Measurements from ENCODE around the gene HTRA3.

Gene HTRA3

DNA sequence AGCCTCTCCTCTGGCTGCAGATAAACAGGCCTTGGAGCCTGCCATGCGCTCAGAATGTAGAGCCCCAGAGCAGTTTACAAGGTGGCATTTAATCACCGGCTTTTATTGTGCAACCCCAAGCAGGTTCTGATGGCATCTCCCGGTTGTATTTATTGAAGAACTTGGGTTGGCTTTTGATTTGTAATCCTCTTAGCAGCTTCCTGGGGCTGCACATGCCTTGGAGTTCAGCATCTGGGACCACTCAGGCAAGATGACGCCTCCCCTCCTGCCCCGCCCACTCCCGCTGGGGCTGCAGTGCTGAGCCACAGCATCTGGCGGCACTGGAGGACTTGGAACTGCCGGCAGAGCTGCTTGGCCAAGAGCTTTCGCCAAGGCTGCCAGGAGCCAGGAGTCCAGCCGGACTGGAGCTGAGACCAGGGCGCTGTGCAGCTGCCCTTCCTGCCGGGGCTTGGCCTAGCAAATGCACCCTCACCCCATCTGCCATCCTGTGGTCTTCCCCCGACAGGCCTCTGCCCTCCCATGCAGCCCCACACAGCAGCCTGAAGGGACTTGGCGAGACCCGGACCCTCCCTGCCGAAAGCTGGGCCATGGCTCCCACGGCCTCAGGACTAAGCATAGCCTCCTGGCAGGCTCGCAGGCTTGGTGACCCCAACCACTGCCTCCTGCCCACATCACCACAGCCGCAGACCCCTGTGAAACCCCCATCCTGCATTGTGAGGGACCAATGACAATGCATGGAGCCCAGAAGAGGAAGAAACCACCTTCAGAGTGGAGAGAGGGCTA is 5.4 kb downstream of the HTRA3 start:
- Histone ChIP-seq H3K4me2 (peak overlapping the region; percentile 83 to 100 (median 99)), H3K27ac (peak overlapping the region in 8 of 11 experiments; percentile 3 to 82 (median 74); a peak in 14 of 22 replicates), H3K9ac (peak overlapping the region in 8 of 11 experiments; percentile 39 to 90 (median 82); a peak in 16 of 22 replicates), H4K20me1 (peaks cover 0 to 98% (median 37%) of the 10 kb centered on the region in 11 experiments; a peak in 15 of 22 replicates), H3K4me3 (peak overlapping the region in 6 of 10 experiments; percentile 4 to 89 (median 32); a peak in 7 of 20 replicates), H3K36me3 (peaks cover 0 to 16% (median 0%) of the 10 kb centered on the region in 11 experiments; a peak in 2 of 22 replicates), H3K9me3 (replicated peaks in 1 of 11) (no peaks in the 10 kb centered on the region), H3K27me3 (peaks cover 0 to 40% (median 0%) of the 10 kb centered on the region in 11 experiments; a peak in 9 of 22 replicates), H3K4me1 (peaks cover 80 to 100% (median 99%) of the 10 kb centered on the region in 10 experiments)
- TF ChIP-seq Cebpa-rat (IDR thresholded peaks at IDR 0.05), result peak in 6 of 11 experiments; percentile 14 to 76 (median 47); a peak in 4 of 22 replicates

DNA sequence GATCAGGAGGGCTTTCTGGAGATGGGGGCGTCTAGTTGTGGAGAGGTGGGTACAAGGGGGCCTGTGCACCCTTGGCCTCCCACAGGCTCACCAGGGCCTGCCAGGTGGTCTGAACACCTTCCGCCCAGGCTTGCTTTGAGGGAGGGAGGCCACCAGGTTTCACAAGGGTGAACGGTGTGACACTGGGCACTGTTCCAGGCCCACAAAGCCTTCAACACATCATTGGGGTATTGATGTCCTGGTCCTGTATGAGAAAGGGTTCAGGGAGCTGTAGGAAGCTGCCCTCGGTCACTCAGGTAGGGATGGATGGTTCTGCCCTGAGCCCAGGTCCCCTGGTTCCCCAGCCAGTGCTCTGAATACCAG is 6.0 kb downstream of the HTRA3 start:
- peak overlapping the region; percentile 83 to 100 (median 99) for H3K4me2 ChIP-seq
- H3K27ac ChIP-seq, result peak overlapping the region in 8 of 11 experiments; percentile 3 to 82 (median 74); a peak in 15 of 22 replicates
- peaks cover 0 to 40% (median 0%) of the 10 kb centered on the region in 11 experiments; a peak in 6 of 22 replicates for H3K27me3 ChIP-seq
- H3K9me3 ChIP-seq (replicated peaks in 1 of 11), result no peaks in the 10 kb centered on the region
- H3K4me3 ChIP-seq, result peak overlapping the region in 6 of 10 experiments; percentile 4 to 89 (median 32); a peak in 7 of 20 replicates
- peaks cover 0 to 98% (median 37%) of the 10 kb centered on the region in 11 experiments; a peak in 15 of 22 replicates for H4K20me1 ChIP-seq
- no peak for TF ChIP-seq Cebpa-rat (IDR thresholded peaks at IDR 0.05)
- peak overlapping the region in 8 of 11 experiments; percentile 39 to 90 (median 71); a peak in 16 of 22 replicates for H3K9ac ChIP-seq
- H3K4me1 ChIP-seq, result peaks cover 85 to 100% (median 100%) of the 10 kb centered on the region in 10 experiments
- H3K36me3 ChIP-seq, result peaks cover 0 to 16% (median 0%) of the 10 kb centered on the region in 11 experiments; a peak in 2 of 22 replicates

DNA sequence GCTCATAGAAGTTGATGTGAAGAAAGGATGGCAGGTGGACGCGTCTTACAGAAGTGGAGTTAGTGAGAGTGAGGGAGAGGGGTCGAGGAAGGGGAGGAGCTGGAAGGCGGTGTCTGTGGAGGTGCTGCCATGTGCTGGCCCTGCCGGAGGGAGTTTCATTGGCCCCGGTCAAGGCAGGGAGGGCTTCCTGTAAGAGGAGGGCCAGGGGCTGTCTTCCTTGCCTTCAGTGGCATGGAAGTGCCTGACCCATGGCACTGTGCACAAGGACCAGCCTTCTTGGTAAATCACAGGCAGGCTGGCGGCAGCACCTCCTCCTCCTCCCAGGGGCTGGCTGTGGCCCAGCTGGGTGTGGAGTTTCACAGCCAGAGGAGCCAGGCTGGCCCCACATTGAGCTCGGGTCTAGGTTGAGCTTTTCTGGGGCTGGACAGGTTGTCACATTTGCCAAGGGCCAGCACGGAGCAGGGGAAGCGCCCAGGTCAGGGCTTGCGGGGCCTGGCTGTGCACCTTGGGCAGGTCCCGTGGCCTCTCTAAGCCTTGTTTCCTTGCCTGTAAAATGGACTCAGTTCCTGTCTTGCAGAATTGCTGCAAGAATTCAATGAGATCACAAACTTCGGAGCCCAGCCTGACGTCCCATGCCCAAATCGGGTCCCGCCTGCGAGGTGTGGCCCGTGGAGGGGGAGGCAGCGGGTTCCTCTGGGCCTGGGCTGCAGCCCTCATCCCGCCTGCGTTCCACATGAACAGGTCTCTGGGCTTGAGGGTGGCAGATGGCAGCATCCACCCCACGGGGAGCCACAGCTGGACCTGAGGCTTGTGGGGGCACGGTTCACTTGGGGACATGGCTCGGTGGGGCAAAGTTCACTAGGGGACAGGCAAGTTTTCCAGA is 7.0 kb downstream of the HTRA3 start:
- Histone ChIP-seq H3K27me3 (peaks cover 0 to 46% (median 0%) of the 10 kb centered on the region in 11 experiments; a peak in 5 of 22 replicates), H3K4me2 (peak overlapping the region; percentile 83 to 100 (median 99)), H3K36me3 (peaks cover 0 to 16% (median 0%) of the 10 kb centered on the region in 11 experiments; a peak in 2 of 22 replicates), H4K20me1 (peaks cover 0 to 98% (median 32%) of the 10 kb centered on the region in 11 experiments; a peak in 15 of 22 replicates), H3K4me1 (peaks cover 93 to 100% (median 100%) of the 10 kb centered on the region in 10 experiments), H3K9me3 (replicated peaks in 1 of 11) (no peaks in the 10 kb centered on the region), H3K27ac (peak overlapping the region in 8 of 11 experiments; percentile 13 to 82 (median 69); a peak in 13 of 22 replicates), H3K4me3 (peak overlapping the region in 3 of 10 experiments; percentile 30 to 89 (median 84); a peak in 7 of 20 replicates), H3K9ac (peak overlapping the region in 8 of 11 experiments; percentile 16 to 90 (median 68); a peak in 15 of 22 replicates)
- no peak for TF ChIP-seq Cebpa-rat (IDR thresholded peaks at IDR 0.05)

DNA sequence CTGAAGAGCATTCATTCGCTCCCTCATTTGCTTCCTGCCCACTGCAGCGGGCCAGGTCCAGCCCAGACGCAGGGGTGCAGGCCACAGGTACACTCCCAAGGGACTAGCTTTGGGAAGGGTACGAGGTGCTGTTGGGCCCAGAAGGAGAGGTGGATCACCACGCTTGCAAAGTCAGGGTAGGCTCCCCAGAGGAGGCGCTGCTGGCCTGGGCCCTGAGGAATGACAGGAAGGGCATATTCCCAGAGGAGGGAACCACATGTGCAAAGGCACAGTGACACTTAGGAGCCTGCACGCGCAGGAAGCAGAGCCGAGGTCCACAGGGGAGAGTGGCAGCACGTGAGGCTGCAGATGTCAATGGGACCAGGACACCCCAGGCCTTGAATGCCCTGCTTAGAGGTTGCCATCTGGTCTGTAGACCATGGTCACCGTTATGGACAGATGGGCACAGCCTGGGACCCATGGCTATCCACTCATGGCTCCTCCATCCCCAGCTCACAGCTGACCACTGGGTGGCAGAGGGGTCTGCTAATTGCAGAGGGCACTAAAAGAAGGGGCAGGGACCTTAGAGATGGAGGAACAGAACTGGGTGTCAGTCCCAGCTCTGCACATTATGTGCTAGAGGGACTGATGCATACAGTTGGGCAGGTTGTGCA is 7.9 kb downstream of the HTRA3 start:
- Histone ChIP-seq H3K36me3 (peaks cover 0 to 21% (median 0%) of the 10 kb centered on the region in 11 experiments; a peak in 3 of 22 replicates), H3K4me2 (peak overlapping the region; percentile 83 to 100 (median 99)), H3K4me3 (peak overlapping the region in 3 of 10 experiments; percentile 30 to 89 (median 84); a peak in 6 of 20 replicates), H3K27ac (peak overlapping the region in 8 of 11 experiments; percentile 12 to 82 (median 69); a peak in 13 of 22 replicates), H3K4me1 (peaks cover 93 to 100% (median 100%) of the 10 kb centered on the region in 10 experiments), H3K9ac (peak overlapping the region in 6 of 11 experiments; percentile 52 to 90 (median 86); a peak in 12 of 22 replicates), H4K20me1 (peaks cover 0 to 98% (median 32%) of the 10 kb centered on the region in 11 experiments; a peak in 15 of 22 replicates), H3K9me3 (replicated peaks in 1 of 11) (no peaks in the 10 kb centered on the region), H3K27me3 (peaks cover 0 to 54% (median 0%) of the 10 kb centered on the region in 11 experiments; a peak in 5 of 22 replicates)
- no peak for TF ChIP-seq Cebpa-rat (IDR thresholded peaks at IDR 0.05)

DNA sequence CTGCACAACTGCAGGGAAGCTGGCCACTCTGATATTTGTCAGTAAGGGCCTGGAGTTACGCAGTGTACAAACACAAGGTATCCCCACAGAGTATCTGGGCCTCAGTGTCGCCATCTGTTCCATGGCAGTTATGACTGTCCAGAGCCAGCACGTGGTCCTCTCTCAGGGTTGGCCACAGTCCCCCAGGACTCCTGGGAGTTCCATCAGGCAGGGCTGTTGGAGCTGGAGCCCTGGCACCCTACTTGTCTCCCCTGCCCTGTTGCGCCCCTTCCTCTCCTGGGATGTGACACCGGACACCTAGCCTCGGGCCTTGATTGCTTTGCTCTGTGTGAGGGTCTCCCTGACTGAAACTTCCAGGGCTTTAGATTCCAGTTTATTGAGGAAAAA is 8.4 kb downstream of the HTRA3 start:
- TF ChIP-seq Cebpa-rat (IDR thresholded peaks at IDR 0.05), result no peak
- Histone ChIP-seq H3K4me1 (peaks cover 93 to 100% (median 100%) of the 10 kb centered on the region in 10 experiments), H3K4me2 (peak overlapping the region; percentile 83 to 100 (median 99)), H3K27me3 (peaks cover 0 to 60% (median 0%) of the 10 kb centered on the region in 11 experiments; a peak in 5 of 22 replicates), H3K36me3 (peaks cover 0 to 22% (median 0%) of the 10 kb centered on the region in 11 experiments; a peak in 3 of 22 replicates), H3K27ac (peak overlapping the region in 8 of 11 experiments; percentile 60 to 82 (median 69); a peak in 16 of 22 replicates), H3K4me3 (peak overlapping the region in 2 of 10 experiments; percentile 16 to 53; a peak in 2 of 20 replicates), H3K9ac (peak overlapping the region in 8 of 11 experiments; percentile 41 to 90 (median 68); a peak in 14 of 22 replicates), H3K9me3 (replicated peaks in 1 of 11) (no peaks in the 10 kb centered on the region), H4K20me1 (peaks cover 0 to 98% (median 35%) of the 10 kb centered on the region in 11 experiments; a peak in 15 of 22 replicates)

DNA sequence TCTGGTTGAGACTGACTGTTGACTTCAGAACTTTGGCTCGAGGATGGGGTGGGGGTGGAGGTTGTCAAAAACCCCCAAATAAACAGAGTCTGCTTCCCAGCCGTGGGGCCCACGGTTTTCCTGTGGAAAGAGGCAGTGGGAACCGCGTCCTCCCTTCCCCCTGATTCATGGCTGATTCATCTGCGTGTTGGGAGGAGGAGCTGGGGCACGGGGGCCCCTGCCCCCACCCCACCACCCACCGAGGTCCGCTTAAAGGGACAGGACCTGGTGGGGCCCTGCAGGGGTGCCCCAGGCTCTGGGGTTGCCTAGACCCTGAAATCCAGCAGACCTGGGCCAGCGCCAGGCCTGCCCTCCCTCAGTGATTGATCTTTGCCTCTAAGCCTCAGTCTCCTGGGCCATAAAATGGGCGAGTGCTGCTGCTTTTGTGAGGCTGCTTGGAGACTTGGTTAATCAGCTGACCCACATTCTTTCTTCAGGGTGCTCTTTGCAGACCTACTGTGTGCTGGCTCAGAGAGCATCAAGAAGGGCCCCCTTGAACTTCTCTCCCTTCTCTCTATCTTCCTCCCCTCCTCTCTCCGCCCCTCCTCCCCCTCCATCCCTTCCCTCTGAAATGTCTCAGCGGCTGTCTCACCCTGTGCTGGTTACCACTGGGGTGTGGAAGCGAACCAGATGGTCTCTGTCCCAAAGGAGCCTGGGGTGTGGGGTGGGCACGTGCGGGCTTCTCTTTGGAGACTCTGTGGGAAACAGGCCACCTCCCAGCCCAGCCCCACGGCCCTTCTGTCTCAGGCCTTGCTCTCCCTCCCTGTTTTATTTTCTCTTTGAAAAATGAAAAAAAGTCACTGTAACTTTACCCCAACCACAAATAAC is 9.1 kb downstream of the HTRA3 start:
- Histone ChIP-seq H4K20me1 (peaks cover 0 to 98% (median 42%) of the 10 kb centered on the region in 11 experiments; a peak in 15 of 22 replicates), H3K4me3 (peak overlapping the region in 6 of 10 experiments; percentile 15 to 53 (median 36); a peak in 9 of 20 replicates), H3K9ac (peak overlapping the region in 10 of 11 experiments; percentile 17 to 90 (median 50); a peak in 18 of 22 replicates), H3K9me3 (replicated peaks in 1 of 11) (no peaks in the 10 kb centered on the region), H3K4me2 (peak overlapping the region; percentile 83 to 100 (median 99)), H3K27me3 (peaks cover 0 to 60% (median 0%) of the 10 kb centered on the region in 11 experiments; a peak in 5 of 22 replicates), H3K36me3 (peaks cover 0 to 29% (median 0%) of the 10 kb centered on the region in 11 experiments; a peak in 4 of 22 replicates), H3K4me1 (peaks cover 93 to 100% (median 100%) of the 10 kb centered on the region in 10 experiments), H3K27ac (peak overlapping the region in 9 of 11 experiments; percentile 39 to 82 (median 65); a peak in 17 of 22 replicates)
- no peak for TF ChIP-seq Cebpa-rat (IDR thresholded peaks at IDR 0.05)

Data from BLaER1 treated with 17β-estradiol and CSF1 and Interleukin-3, amounts not matched to agents 10 nM and 100 nM (cell line).